ENCODE results near the gene MYBPH. TPM values are rescaled to one million over a fixed set of nuclear protein-coding genes. Genes with fewer than 3 reads are reported as not detected.

The MYBPH gene
- total RNA-seq, 4 donors from 2014 or later: not detected

GRCh38 chr1:203199816-203200571, 24.4 kb upstream of the MYBPH start:
- no peak for TF ChIP-seq CTCF (IDR thresholded peaks at IDR 0.05; ENCODE audit: low read depth)

GRCh38 chr1:203199481-203199815, 23.8 kb upstream of the MYBPH start:
- TF ChIP-seq CTCF (IDR thresholded peaks at IDR 0.05; ENCODE audit: low read depth): no peak

- no peak for TF ChIP-seq CTCF (IDR thresholded peaks at IDR 0.05; ENCODE audit: low read depth)
Measured at GRCh38 chr1:203199002-203199401, 23.4 kb upstream of the MYBPH start.

- TF ChIP-seq CTCF (IDR thresholded peaks at IDR 0.05; ENCODE audit: low read depth): no peak
Measured at GRCh38 chr1:203197625-203198024, 22.0 kb upstream of the MYBPH start.

- no peak for TF ChIP-seq CTCF (IDR thresholded peaks at IDR 0.05; ENCODE audit: low read depth)
Measured at GRCh38 chr1:203196371-203196770, 20.7 kb upstream of the MYBPH start.

GRCh38 chr1:203190949-203191348, 15.3 kb upstream of the MYBPH start:
- TF ChIP-seq CTCF (IDR thresholded peaks at IDR 0.05; ENCODE audit: low read depth): no peak

- TF ChIP-seq CTCF (IDR thresholded peaks at IDR 0.05; ENCODE audit: low read depth): no peak
Measured at GRCh38 chr1:203189951-203190352, 14.3 kb upstream of the MYBPH start.

Data from subcutaneous adipose tissue (tissue), 4 donors.